ENCODE measurements around the gene REV3L.
"Not testable (repeated sequence)": the region's sequence is repeated elsewhere in the genome, so short reads cannot be mapped to it uniquely, and the experiment has no call there.

REV3L gene

DNA sequence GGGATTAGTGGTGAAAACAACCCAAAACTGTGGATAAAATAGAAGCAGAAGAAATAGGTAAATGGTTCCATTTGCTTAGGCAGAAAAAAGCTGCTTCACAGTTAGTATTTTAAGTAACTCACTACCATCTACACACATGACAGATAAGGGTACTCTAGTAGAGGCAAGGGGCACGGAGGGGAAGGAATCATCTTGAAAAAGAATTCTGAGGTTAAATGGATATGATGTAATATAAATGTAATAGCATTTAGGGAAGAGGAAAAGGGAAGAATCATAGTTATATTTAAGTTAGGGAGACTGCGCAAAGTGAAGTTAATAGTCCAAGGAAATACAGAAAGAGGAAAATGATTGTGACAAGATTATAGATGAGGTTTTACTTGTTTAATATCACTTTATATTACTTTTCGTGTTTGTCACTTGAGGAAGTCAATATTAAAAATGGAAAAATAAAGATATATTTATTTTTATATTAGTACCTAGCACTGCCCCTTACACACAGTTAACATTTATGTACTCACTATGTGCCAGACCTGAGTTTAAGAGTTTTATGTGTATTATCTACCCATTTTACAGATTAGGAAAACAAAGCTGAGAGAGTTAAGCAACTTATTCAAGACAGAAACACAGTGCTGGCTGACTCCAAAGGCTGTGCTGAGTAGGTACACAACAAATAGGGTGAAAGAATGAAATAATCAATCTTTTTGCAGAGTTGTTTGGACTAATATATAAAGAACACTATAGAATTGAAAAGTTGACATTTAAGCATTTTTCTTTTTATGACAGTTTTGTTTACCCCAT lies 128.1 kb downstream of the REV3L start:
- no peak for DNase-seq

GRCh38 chr6:111353912-111354462 lies 129.0 kb downstream of the REV3L start:
- no peak for DNase-seq

DNA sequence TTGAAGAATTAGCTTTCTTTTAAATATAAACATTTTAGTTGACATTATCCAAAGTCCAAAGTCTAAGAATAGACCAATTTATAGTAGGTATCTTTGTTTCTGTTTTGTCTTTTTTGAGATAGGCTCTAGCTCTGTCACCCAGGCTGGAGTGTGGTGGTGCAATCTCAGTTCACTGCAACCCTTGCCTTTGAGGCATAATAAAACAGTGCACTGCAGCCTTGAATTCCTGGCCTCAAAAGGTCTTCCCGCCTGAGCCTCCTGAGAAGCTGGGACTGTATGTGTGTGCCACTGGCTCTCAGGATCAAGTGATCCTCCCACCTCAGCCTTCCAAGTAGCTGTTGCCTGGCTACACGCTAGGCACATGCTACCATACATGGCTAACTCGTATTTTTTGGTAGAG lies 135.4 kb downstream of the REV3L start:
- no peak for DNase-seq

DNA sequence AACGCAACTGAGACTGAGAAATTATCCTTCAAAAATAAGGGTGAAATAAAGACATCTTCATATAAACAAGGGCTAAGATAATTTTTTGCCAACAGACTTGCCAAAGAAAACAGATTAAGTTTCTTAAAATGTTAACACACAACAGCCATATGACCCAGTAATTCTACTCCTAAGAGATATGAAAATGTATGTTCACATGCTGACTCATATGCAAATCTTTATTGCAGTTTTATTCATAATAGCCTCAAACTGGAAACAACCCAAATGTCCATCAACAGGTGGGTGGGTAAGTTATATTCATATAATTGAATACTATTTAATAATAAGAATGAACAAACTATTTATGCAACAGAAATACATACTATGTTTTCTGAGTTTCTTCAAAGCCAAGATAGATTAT lies 140.1 kb downstream of the REV3L start:
- DNase-seq = no peak

GRCh38 chr6:111339294-111339693 lies 143.7 kb downstream of the REV3L start:
- no peak for DNase-seq

- no peak for DNase-seq
Measured at GRCh38 chr6:111338843-111339242, 144.2 kb downstream of the REV3L start.

- DNase-seq = no peak
Measured at GRCh38 chr6:111337829-111338236, 145.2 kb downstream of the REV3L start.

DNA sequence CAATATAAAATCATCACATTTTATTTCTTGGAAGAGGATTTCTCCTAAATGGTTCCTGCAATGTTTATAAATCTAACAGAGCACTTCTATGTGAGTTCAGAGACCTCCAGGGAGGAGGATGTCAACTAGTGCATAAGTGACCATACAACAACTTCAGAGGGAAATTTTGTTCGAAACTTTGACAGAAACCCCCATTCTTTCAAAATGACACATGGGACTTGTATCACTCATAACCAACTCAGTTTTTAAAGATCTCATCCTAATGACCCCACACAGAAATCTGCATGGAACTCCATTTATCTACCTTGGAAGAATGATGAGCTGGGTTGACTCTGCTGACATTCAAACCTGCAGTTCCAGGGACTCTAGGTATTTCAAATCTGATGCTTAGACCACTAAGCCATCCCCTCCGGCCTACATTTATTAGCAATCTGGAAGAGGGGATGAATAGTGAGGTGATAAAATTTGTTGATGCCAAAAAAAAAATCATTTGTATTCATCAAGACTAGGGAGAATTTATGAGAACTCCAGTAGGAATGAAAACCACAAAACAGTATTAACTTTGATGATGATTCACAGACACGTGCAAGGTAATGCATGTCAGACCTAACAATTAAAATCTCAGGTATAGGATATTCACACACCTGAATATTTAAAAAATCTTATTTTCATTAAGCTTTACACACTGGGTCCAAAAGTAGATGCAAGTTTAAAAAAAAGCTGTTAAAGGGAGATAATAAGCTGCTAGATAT lies 153.0 kb downstream of the REV3L start:
- no peak for DNase-seq

DNA sequence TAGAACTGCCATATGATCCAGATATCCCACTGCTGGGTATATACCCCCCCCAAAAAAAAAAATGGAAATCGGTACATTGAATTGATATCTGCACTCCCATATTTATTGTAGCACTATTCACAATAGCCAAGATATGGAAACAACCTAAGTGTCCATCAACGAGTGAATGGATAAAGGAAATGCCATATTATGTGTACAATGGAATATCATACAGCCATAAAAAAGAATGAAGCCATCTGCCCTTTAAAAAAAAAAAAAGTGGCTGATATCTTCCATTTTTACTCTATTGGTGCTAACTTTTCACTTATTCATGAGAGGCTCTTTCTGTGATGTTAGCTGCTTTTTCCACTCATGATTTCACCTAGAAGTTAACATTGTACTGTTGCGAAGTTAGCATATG lies 156.5 kb downstream of the REV3L start:
- DNase-seq = no peak

- DNase-seq = no peak
Measured at GRCh38 chr6:111322145-111322544, 160.9 kb downstream of the REV3L start.

- DNase-seq = not testable (repeated sequence)
Measured at GRCh38 chr6:111307950-111308349, 175.1 kb downstream of the REV3L start.

DNA sequence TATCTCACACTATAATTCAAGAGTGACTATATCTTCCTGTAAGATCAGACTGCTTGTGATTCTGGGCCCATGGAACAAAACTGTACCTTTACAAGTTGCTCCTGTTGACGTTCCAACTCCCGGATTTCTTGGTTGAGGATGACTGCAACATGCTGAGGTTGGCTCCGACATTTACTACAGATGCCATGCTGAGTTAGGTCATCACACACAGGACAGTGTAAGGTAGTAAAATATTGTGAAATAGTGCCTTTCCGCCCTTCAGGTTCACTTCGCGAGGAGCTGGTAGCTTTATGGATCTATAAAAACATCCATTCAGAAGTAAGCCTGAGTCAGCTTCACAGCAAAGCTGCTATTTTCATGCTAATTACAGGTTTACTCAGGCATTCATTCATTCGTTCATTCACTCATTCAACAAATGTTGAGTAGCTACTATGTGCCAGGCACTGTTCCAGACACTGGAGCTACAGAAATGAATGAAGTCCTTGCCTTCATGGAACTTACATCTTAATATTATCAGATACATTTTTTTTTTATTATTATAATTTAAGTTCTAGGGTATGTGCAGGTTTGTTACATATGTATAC lies 175.7 kb downstream of the REV3L start:
- no peak for DNase-seq

GRCh38 chr6:111306104-111306888 lies 176.7 kb downstream of the REV3L start:
- peak; percentile 36 for DNase-seq

- no peak for DNase-seq
Measured at GRCh38 chr6:111301946-111302345, 181.1 kb downstream of the REV3L start.

DNA sequence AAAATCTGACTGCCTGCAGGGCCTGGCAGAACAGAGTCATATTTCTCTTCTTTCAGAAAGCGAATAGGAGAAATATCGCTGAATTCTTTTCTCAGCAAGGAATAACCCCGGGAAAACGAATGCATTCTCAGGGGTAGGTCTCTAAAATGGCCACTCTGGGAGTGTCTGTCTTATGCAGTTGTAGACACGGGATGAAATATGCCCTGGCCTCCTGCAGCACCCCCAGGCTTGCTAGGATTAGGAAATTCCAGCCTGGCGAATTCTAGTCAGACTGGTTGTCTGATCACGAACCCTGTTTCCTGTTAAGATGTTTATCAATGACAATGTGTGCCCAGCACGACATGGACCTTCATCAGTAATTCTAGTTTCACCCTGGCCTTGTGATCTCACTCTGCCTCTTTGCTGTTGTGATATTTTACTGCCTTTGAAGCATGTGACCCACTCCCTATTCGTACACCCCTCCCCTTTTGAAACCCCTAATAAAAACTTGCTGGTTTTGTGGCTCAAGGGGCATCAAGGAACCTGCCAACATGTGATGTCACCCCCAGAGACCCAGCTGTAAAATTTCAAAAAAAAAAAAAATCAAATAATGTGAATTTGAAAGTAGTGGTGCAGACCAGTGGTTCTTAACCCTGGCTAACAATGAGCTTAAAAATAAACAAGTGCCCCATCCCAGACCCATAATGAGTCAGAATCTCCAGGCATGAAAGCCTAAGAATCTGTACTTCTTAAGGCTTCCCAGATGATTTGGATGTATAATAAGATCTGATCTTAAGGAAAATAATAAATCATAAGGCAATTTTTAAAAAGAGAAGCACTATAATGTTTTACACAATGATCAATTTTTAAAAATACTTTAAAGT lies 181.8 kb downstream of the REV3L start:
- not testable (repeated sequence) for DNase-seq

GRCh38 chr6:111297776-111298175 lies 185.2 kb downstream of the REV3L start:
- no peak for DNase-seq

DNA sequence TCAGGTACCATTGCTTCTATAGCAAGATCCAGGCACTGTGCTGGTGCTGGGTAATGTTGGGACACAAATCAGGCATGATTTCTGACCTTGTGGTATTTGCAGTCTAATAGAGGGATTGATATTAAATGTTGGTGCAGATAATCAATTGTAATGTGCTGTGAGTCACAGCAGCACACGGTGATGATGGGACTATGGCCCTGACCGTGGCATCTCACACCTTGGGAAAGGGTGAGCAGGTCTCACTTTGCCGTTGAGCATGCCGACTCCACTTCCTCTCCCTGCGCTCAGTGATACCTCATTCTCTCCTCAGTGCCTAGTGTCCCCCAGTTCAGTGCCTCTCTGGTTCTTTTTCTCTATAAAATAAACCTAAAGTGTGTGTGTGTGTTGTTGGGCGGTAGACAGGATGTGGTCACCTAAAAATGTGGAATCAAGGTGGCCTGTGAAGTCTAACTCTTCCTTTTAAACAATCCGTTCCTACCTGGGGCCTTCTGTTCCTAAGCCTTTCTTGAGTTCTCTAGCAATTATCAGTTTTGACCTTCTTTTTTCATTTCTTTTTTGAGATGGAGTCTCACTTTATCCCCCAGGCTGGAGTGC lies 188.5 kb downstream of the REV3L start:
- no peak for DNase-seq

DNA sequence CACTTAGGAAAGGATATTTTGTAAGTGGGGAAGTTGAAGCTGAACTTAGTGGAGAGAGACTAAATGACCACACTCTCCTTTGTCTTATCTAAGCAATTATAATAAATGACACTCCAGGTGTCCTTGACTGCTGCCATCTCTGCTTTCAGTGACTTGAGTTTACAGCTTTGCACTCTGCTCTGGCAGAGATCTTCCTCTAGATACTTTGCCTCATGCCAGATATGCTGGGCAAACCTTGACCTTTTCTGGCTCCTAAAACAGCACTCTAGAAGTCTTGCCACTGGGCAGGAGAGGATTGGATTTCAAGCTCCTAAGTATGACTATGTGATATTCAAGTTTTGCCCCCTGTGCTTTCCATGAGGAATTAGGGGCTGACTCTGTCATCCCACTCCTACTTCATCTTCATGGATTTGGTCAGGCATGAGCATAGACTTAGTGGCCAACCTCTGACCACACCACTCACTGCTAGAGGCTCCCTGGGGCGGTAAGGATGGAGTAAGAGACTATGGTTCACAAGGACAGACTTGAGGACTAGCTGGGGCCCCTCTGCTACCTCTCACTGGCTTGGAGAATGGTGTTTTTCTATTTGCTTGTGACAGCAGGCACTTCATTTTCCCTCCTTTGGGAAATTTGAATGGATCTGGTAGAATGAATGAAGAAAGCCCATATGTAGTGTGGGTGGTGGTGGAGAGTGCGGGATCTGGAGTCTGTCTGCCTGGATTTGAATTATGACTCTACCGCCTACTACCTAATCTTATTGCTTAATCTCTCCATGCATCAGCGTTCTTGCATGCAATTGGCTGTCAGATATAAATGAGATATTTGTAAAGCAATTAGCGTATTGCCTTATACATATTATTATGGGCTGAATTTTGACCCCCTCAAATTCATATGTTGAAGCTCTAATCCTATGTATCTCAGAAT lies 191.4 kb downstream of the REV3L start:
- peak; percentile 40 for DNase-seq

DNA sequence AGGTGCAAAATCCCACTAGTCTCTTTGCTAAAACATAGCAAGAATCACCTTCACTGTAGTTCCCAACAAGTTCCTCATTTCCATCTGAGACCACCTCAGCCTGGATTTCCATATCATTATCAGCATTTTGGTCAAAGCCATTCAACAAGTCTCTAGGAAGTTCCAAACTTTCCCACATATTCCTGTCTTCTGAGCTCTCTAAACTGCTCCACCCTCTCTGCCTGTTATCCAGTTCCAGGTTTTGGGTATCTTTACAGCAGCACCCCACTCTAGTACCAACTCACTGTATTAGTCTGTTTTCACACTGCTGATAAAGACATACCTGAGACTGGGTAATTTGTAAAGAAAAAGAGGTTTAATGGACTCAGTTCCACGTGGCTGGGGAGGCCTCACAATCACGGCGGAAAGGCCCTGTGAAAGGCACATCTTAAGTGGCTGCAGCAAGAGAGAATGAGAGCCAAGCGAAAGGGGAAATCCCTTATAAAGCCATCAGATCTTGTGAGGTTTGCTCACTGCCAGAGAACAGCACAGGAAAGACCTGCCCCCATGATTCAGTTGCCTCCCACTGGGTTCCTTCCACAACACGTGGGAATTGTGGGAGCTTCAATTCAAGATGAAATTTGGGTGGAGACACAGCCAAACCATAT lies 192.2 kb downstream of the REV3L start:
- DNase-seq = not testable (repeated sequence)

GRCh38 chr6:111284356-111284755 lies 198.7 kb downstream of the REV3L start:
- not testable (repeated sequence) for DNase-seq
